K562 (cell line): Measurements from ENCODE around the gene CD37. TPM values are rescaled to one million over a fixed set of nuclear protein-coding genes. Genes with fewer than 3 reads are reported as not detected.

Experiments used
- CEBPB ChIP-seq: fragments of 450-650 bp; IDR thresholded peaks from 2 replicates; pipeline ENCODE4 v1.6.1; 2016; ENCODE audit warnings: missing genetic modification characterization, missing compliant biosample characterization
- JUN ChIP-seq, 2 experiments: sonication (generic) in 1 of 2; formaldehyde crosslinking in 1 of 2; IDR thresholded peaks; 2 replicates each; pipeline versions ENCODE4 v1.6.1 to v1.8.0; 2012 to 2022; ENCODE audit warnings: borderline replicate concordance in 2 of 2, mild to moderate bottlenecking in 2 of 2, improper control_type of control experiment in 1 of 2, low read depth in 1 of 2, low read length in 1 of 2, missing genetic modification reagents in 1 of 2
- KAT7 ChIP-seq: sonication (generic); formaldehyde crosslinking; IDR thresholded peaks from 2 replicates; pipeline ENCODE4 v1.8.0; 2022; ENCODE audit warnings: missing genetic modification reagents, mild to moderate bottlenecking, borderline replicate concordance
- MITF ChIP-seq: IDR thresholded peaks from 2 replicates; pipeline ENCODE4 v1.6.1; 2014; ENCODE audit warnings: antibody characterized with exemption
- NCOA6 ChIP-seq: fragments of 450-650 bp; IDR thresholded peaks from 2 replicates; pipeline ENCODE4 v1.6.1; 2017; ENCODE audit warnings: mild to moderate bottlenecking
- RUNX1 ChIP-seq: sonication (generic); IDR thresholded peaks from 2 replicates; pipeline ENCODE4 v1.6.1; 2016; ENCODE audit warnings: antibody characterized with exemption, low read depth
- TARDBP ChIP-seq: fragments of 450-650 bp; IDR thresholded peaks from 2 replicates; pipeline ENCODE4 v1.6.1; 2016
- ZNF263 ChIP-seq: sonication (generic); formaldehyde crosslinking; IDR thresholded peaks from 2 replicates; pipeline ENCODE4 v1.8.0; 2022; ENCODE audit warnings: mild to moderate bottlenecking, missing genetic modification reagents, borderline replicate concordance
- ZNF407 ChIP-seq: fragments of 450-650 bp; IDR thresholded peaks from 2 replicates; pipeline ENCODE4 v1.6.1; 2016; ENCODE audit warnings: low read depth
- ZZZ3 ChIP-seq: fragments of 450-650 bp; IDR thresholded peaks from 2 replicates; pipeline ENCODE4 v1.6.1; 2016; ENCODE audit warnings: antibody characterized with exemption, mild to moderate bottlenecking, moderate library complexity
- polyA plus RNA-seq, 8 experiments: library from polyadenylated mRNA; depleted of rRNA in 4 of 8; stranded (reverse) in 5 of 8; unstranded in 3 of 8; fragments of >200 nt; fragmentation: Nextera tagmentation in 2 of 8; fragmentation: Illumina TruSeq in 1 of 8; extraction: Ambion mirVana in 2 of 8; extraction: Trizol in 1 of 8; gene quantifications; 2 replicates each; pipeline versions ENCODE4 v1.2.1 to v1.2.3, GENCODE V29; 2011 to 2014; ENCODE audit warnings: inconsistent platforms in 1 of 8, missing spikeins in 1 of 8
- total RNA-seq, 7 experiments: library from RNA; depleted of rRNA in 6 of 7; stranded (reverse); fragments of >200 nt in 6 of 7; fragmentation: Illumina TruSeq in 2 of 7; extraction: Trizol in 2 of 7; gene quantifications; 2 replicates each; pipeline versions ENCODE4 v1.2.1 to v1.2.3, GENCODE V29; 2011 to 2021; ENCODE audit warnings: low replicate concordance in 1 of 7

CD37 gene
- total and polyA plus RNA-seq, 9 of the 15 experiments (the other 6 are each of a cell fraction or from before 2014, with no cell fraction given), result 2.5 to 19.0 (median 7.4) TPM

- TF ChIP-seq ZNF407 (no peak), KAT7 (CRISPR knock-in tag) (no peak), CEBPB (tag) (no peak), TARDBP (no peak), ZNF263 (CRISPR knock-in tag) (no peak), MITF (no peak), NCOA6 (no peak), JUN (IDR thresholded peaks at IDR 0.05; ENCODE audit: borderline replicate concordance, low read depth, low read length) (no peak), JUN (CRISPR knock-in tag; IDR thresholded peaks at IDR 0.05; ENCODE audit: borderline replicate concordance) (no peak), ZZZ3 (no peak), RUNX1 (no peak)
These were observed 22.0 kb downstream of the CD37 start (continued) for GRCh38 chr19:49357186-49357585.
